OCI-LY3 (cell line): ENCODE data around the gene SEC16A.

Experiments
- CTCF ChIP-seq: fragments of 200-600, 300-600 bp; sonication (generic); IDR thresholded peaks from 2 replicates; pipeline ENCODE4 v1.5.1; 2014; ENCODE audit warnings: antibody characterized with exemption, low read length, low read depth
- EZH2phosphoT487 ChIP-seq: fragments of 200-600 bp; shearing (Covaris generic); IDR thresholded peaks from 2 replicates; pipeline ENCODE4 v1.6.1; 2018; ENCODE audit warnings: antibody characterized with exemption, mixed run types, low read depth

GRCh38 chr9:136499071-136499934 is 16.5 kb upstream of the SEC16A start:
- no peak for TF ChIP-seq CTCF
- no peak for TF ChIP-seq EZH2phosphoT487
